BLaER1 treated with 17β-estradiol and CSF1 and Interleukin-3, amounts not matched to agents 10 nM and 100 nM (cell line): Measurements from ENCODE around the gene FAXDC2.

Source experiments
- H3K27ac ChIP-seq, 11 experiments: shearing (Covaris generic); formaldehyde crosslinking; 2 replicates each; pipeline ENCODE4 v1.8.1; 2022
- H3K27me3 ChIP-seq, 11 experiments: shearing (Covaris generic); formaldehyde crosslinking; 2 replicates each; pipeline ENCODE4 v1.8.1; 2022
- H3K36me3 ChIP-seq, 11 experiments: shearing (Covaris generic); formaldehyde crosslinking; 2 replicates each; pipeline ENCODE4 v1.8.1; 2022
- H3K4me1 ChIP-seq, 10 experiments: shearing (Covaris generic); formaldehyde crosslinking; 2 replicates each; pipeline ENCODE4 v1.8.1; 2022
- H3K4me2 ChIP-seq, 11 experiments: shearing (Covaris generic); formaldehyde crosslinking; 2 replicates each; pipeline ENCODE4 v1.8.1; 2022
- H3K4me3 ChIP-seq, 10 experiments: shearing (Covaris generic); formaldehyde crosslinking; 2 replicates each; pipeline ENCODE4 v1.8.1; 2022
- H3K9ac ChIP-seq, 11 experiments: shearing (Covaris generic); formaldehyde crosslinking; 2 replicates each; pipeline ENCODE4 v1.8.1; 2022
- H3K9me3 ChIP-seq, 11 experiments: shearing (Covaris generic); formaldehyde crosslinking; replicated peaks in 1 of 11; 2 replicates each; pipeline ENCODE4 v1.8.1; 2022
- H4K20me1 ChIP-seq, 11 experiments: shearing (Covaris generic); formaldehyde crosslinking; 2 replicates each; pipeline ENCODE4 v1.8.1; 2022
- Cebpa-rat ChIP-seq, 11 experiments: shearing (Covaris generic); IDR thresholded peaks; 2 replicates each; pipeline ENCODE4 v1.8.1; 2022

The FAXDC2 gene

DNA sequence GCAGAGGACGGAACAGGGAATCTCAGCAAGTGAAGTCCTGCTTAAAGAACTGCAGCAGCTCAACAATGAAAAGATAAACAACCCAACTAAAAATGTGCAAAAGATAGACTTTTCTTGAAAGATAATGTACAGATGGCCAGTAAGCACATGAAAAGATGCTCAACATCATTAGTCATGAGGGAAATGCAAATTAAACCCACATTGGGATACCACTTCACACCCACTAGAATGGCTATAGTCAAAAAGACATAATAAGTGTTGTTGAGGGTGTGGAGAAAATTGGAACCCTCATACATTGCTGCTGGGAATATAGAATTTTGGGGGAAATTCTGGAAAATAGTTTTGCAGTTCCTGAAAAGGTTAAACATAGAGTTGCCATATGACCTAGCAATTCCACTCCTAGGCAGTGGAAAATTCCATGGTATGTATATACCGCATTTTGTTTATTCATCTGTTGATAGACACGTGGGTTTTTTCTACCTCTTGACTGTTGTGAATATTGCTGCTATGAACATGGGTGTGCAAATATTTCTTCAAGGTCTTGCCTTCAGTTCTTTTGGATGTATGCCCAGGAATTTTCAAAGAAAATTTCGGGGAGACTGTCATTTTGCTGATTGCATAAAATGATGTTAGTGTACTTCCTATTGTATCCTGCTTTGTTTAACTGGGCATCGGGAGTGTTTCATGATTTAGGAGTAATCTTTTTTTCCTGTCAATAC lies 15.2 kb upstream of the FAXDC2 start:
- Histone ChIP-seq H3K4me1 (peaks cover 26 to 41% (median 35%) of the 10 kb centered on the region in 10 experiments), H3K36me3 (peaks cover 72 to 94% (median 76%) of the 10 kb centered on the region in 11 experiments), H3K27ac (no peak overlapping the region), H3K9ac (no peak overlapping the region), H3K9me3 (no peaks in the 10 kb centered on the region), H3K4me3 (no peak overlapping the region), H3K4me2 (no peak overlapping the region), H4K20me1 (peaks cover 88 to 100% (median 98%) of the 10 kb centered on the region in 11 experiments), H3K27me3 (no peaks in the 10 kb centered on the region)
- no peak for TF ChIP-seq Cebpa-rat (IDR thresholded peaks at IDR 0.05)

DNA sequence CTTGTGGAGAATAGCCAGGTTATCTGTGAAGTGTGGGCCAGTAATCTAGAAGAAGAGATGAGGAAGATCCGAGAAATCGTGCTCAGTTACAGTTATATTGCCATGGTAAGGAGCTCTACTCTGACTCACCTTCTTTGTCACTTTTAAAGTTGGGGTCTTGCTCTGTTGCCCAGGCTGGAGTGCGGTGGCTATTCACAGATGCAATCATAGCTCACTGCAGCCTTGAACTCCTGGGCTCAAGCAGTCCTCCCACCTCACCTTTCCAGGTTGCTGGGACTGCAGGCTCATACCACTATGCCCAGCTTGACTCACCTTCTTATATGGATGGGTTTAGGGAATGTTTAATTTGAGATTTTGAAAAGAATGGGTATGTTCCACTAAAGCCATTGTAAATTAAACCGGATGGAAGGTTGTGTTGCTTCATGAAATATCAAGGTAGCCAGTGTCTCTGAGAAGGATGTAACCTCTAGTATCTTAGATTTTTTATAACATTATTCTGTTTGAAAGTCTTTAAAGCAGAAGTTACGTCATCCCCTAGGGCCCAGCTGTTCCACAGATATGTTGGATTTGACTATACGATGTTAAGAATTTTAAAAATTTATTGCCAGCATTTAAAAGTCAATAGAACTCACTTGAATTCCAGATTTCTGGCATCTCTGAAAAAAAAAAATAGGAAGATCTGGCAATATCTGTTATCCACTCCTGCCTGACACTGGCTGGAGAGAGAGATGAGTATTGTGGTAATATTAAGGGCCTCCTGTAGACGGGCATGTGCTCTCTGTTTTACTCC lies 13.1 kb upstream of the FAXDC2 start:
- Histone ChIP-seq H3K36me3 (peaks cover 53 to 73% (median 55%) of the 10 kb centered on the region in 11 experiments), H3K9ac (peak overlapping the region in 2 of 11 experiments; percentile 0 to 13; a peak in 2 of 22 replicates), H3K9me3 (no peaks in the 10 kb centered on the region), H3K4me1 (peaks cover 33 to 50% (median 40%) of the 10 kb centered on the region in 10 experiments), H3K27me3 (no peaks in the 10 kb centered on the region), H3K4me2 (peak overlapping the region; percentile 82 to 99 (median 92); a peak in 20 of 22 replicates), H3K4me3 (no peak overlapping the region), H3K27ac (0 out of 22 replicates have a peak overlapping the region, but pooled peaks of 1 of the 11 experiments have one; percentile 3), H4K20me1 (peaks cover 79 to 94% (median 88%) of the 10 kb centered on the region in 11 experiments)
- TF ChIP-seq Cebpa-rat (IDR thresholded peaks at IDR 0.05) = no peak

DNA sequence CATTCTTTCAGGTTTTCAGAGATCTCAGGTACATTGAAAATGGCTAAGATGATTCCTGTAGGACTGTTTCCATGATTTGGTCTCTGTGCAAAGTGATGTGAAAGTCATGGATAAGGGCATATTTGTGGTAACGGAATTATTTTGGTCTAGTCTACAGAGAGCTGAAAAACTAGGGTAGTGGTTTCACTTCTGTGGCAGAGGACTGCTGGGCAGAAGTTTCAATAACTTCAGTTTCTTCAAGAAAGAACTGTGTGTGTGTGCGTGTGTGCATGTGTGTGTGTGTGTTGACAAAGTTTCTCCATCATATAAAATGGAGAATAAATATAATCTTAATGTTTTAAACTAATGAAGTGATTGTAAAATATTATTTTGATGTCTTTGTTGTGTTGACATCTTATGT lies 12.4 kb upstream of the FAXDC2 start:
- Histone ChIP-seq H3K4me2 (peak overlapping the region; percentile 82 to 99 (median 92)), H3K27ac (peak overlapping the region in 6 of 11 experiments; percentile 3 to 30 (median 14); a peak in 3 of 22 replicates), H4K20me1 (peaks cover 73 to 86% (median 81%) of the 10 kb centered on the region in 11 experiments)

DNA sequence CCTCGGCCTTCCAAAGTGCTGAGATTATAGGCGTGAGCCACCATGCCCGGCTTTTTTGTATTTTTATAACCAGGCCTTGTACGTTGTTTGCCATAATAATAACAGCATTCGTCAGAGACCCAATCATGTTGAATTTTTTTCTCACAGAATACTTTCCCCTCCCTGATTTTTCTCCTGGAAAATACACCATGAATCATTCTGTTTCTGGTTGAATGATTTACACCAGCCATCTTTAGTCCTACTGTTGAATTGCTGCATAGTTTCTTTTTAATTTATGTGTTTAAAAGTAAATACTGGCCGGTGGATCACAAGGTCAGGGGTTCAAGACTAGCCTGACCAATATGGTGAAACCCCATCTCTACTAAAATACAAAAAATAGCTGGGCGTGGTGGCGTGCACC lies 11.5 kb upstream of the FAXDC2 start:
- peaks cover 38 to 57% (median 40%) of the 10 kb centered on the region in 11 experiments for H3K36me3 ChIP-seq
- no peaks in the 10 kb centered on the region for H3K27me3 ChIP-seq
- H3K4me2 ChIP-seq = peak overlapping the region; percentile 82 to 99 (median 92)
- H3K4me1 ChIP-seq = peaks cover 37 to 52% (median 42%) of the 10 kb centered on the region in 10 experiments
- H3K4me3 ChIP-seq = peak overlapping the region in 6 of 10 experiments; percentile 77 to 91 (median 86); a peak in 7 of 20 replicates
- peak overlapping the region in 2 of 11 experiments; percentile 95 to 97; a peak in 3 of 22 replicates for H3K9ac ChIP-seq
- TF ChIP-seq Cebpa-rat (IDR thresholded peaks at IDR 0.05) = no peak
- peak overlapping the region in 7 of 11 experiments; percentile 3 to 99 (median 91); a peak in 5 of 22 replicates for H3K27ac ChIP-seq
- no peaks in the 10 kb centered on the region for H3K9me3 ChIP-seq
- H4K20me1 ChIP-seq = peaks cover 65 to 78% (median 73%) of the 10 kb centered on the region in 11 experiments

More for the DNA sequence above, 12.4 kb upstream of the FAXDC2 start:
- Histone ChIP-seq H3K36me3 (peaks cover 46 to 65% (median 48%) of the 10 kb centered on the region in 11 experiments), H3K4me1 (peaks cover 33 to 50% (median 37%) of the 10 kb centered on the region in 10 experiments), H3K9ac (peak overlapping the region in 6 of 11 experiments; percentile 0 to 28 (median 6); a peak in 6 of 22 replicates), H3K27me3 (no peaks in the 10 kb centered on the region), H3K4me3 (peak overlapping the region in 3 of 10 experiments; percentile 16 to 91 (median 41); a peak in 2 of 20 replicates), H3K9me3 (no peaks in the 10 kb centered on the region)
- TF ChIP-seq Cebpa-rat (IDR thresholded peaks at IDR 0.05) = no peak

DNA sequence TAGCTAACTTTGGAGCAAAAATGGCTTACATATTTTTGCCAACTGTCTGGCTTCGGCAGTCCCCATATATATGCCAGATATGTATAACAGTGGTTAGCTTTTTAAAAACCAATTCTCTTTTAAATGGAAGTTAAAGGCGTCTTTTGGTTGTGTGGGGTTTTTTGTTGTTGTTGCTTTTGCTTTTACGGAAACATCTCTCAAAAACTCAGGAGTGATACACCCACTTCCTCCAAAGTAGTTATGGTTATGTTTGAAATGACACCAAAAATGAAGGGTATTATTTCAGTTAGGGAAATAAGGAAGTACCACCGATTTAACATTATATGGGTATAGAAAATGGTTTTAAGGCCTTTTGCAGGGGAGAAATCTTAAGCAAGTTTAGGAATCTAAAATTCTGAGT lies 10.4 kb upstream of the FAXDC2 start:
- peaks cover 26 to 45% (median 28%) of the 10 kb centered on the region in 11 experiments for H3K36me3 ChIP-seq
- H3K9me3 ChIP-seq = no peaks in the 10 kb centered on the region
- peak overlapping the region in 10 of 11 experiments; percentile 89 to 99 (median 99); a peak in 20 of 22 replicates for H3K27ac ChIP-seq
- H3K4me1 ChIP-seq = peaks cover 49 to 63% (median 53%) of the 10 kb centered on the region in 10 experiments
- peak overlapping the region; percentile 88 to 99 (median 97) for H3K9ac ChIP-seq
- TF ChIP-seq Cebpa-rat (IDR thresholded peaks at IDR 0.05) = no peak
- H3K4me3 ChIP-seq = peak overlapping the region; percentile 64 to 91 (median 86)
- peak overlapping the region; percentile 82 to 99 (median 92) for H3K4me2 ChIP-seq
- no peaks in the 10 kb centered on the region for H3K27me3 ChIP-seq
- H4K20me1 ChIP-seq = peaks cover 54 to 66% (median 61%) of the 10 kb centered on the region in 11 experiments

DNA sequence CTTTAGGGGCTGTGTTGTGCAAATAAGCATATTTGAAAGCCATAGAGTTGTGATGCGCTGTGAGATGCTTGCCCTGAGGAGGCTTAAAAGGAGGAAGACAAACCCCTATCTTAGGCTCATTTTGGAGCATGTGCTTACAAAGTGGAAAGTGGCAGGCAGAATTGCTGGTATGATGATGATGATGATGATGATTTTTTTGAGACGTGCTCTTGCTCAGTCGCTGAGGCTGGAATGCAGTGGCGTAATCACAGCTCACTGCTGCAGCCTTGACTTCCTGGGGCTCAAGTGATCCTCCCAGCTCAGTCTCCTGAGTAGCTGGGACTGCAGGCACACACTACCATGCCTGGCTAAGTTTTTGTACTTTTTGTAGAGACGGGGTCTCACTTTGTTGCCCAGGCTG lies 9.7 kb upstream of the FAXDC2 start:
- peaks cover 47 to 60% (median 54%) of the 10 kb centered on the region in 11 experiments for H4K20me1 ChIP-seq
- H3K27me3 ChIP-seq = no peaks in the 10 kb centered on the region
- H3K4me3 ChIP-seq = peak overlapping the region; percentile 64 to 91 (median 86)
- H3K9me3 ChIP-seq = no peaks in the 10 kb centered on the region
- peak overlapping the region; percentile 88 to 99 (median 97) for H3K9ac ChIP-seq
- peak overlapping the region; percentile 89 to 99 (median 99); a peak in 21 of 22 replicates for H3K27ac ChIP-seq
- TF ChIP-seq Cebpa-rat (IDR thresholded peaks at IDR 0.05) = 0 out of 22 replicates have a peak, but pooled peaks of 1 of the 11 experiments have one; percentile 18
- H3K4me2 ChIP-seq = peak overlapping the region; percentile 82 to 99 (median 92)
- H3K36me3 ChIP-seq = peaks cover 20 to 39% (median 22%) of the 10 kb centered on the region in 11 experiments
- H3K4me1 ChIP-seq = peaks cover 55 to 70% (median 59%) of the 10 kb centered on the region in 10 experiments

DNA sequence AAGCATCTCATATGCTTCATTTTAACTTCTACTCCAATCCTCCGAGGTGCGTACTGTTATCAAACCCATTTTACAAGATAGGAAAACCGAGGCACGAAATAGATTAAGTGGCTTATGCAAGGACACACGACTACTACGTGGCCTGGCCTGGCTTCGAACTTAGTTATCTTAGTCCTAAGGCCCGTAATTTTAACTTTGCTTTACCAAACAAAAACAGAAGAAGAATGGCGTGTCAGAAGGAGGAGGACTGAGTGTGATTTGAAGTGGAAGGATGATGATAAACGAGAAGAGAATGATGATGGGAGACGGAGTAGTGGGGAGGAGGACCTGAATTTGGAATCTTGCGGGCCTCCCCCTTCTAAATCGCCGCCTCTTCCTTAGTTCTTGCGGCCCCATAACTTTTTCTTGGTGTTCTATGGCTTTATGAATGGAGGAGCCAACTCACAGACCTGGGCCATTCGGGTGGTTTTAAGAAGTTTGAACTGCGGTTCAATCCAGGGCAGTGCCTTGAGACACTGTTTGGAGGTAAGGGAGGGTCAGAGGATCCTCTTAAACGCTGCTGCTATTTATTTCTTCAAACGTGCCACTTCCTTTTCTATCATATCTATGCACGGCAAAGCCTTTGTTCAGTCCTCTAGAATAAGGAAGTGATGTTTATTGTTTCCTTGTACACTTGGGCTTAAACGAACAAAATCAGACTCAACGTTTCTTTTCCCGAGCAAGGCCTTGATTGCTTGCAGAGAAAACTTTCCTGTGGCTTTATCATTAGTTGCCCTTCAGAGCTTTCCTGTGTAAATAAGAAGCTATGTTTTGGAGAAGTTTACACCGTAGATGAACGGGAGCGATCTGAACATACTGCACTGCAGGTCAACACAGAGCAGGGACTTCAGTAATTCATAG lies 8.8 kb upstream of the FAXDC2 start:
- Histone ChIP-seq H4K20me1 (peaks cover 38 to 51% (median 45%) of the 10 kb centered on the region in 11 experiments), H3K27ac (peak overlapping the region; percentile 89 to 99 (median 99)), H3K4me2 (peak overlapping the region; percentile 82 to 99 (median 92)), H3K4me3 (peak overlapping the region; percentile 64 to 91 (median 86)), H3K9me3 (no peaks in the 10 kb centered on the region), H3K27me3 (no peaks in the 10 kb centered on the region), H3K9ac (peak overlapping the region; percentile 88 to 99 (median 97)), H3K36me3 (peaks cover 11 to 30% (median 13%) of the 10 kb centered on the region in 11 experiments; a peak in 21 of 22 replicates), H3K4me1 (peaks cover 56 to 64% (median 60%) of the 10 kb centered on the region in 10 experiments)
- no peak for TF ChIP-seq Cebpa-rat (IDR thresholded peaks at IDR 0.05)
